ENCODE data around the gene SEPTIN12.
A peak's percentile ranks its signal among the peaks of the same experiment; 100 is the strongest.

The SEPTIN12 gene

GRCh38 chr16:4783251-4783950 lies 4.7 kb downstream of the SEPTIN12 start:
- no peak for DNase-seq

- no peak for DNase-seq
These were observed 7.9 kb downstream of the SEPTIN12 start for GRCh38 chr16:4780235-4780634.

GRCh38 chr16:4778050-4778392 lies 10.1 kb downstream of the SEPTIN12 start:
- DNase-seq: no peak

GRCh38 chr16:4777339-4778049 lies 10.7 kb downstream of the SEPTIN12 start:
- DNase-seq: no peak

GRCh38 chr16:4776141-4776705 lies 11.9 kb downstream of the SEPTIN12 start:
- no peak for DNase-seq

GRCh38 chr16:4775005-4775404 lies 13.1 kb downstream of the SEPTIN12 start:
- no peak for DNase-seq

GRCh38 chr16:4772351-4772750 lies 15.8 kb downstream of the SEPTIN12 start:
- no peak for DNase-seq

- no peak for DNase-seq
These were observed 16.5 kb downstream of the SEPTIN12 start for GRCh38 chr16:4771646-4772045.

- DNase-seq: no peak
These were observed 18.9 kb downstream of the SEPTIN12 start for GRCh38 chr16:4769306-4769638.

GRCh38 chr16:4768549-4769305 lies 19.4 kb downstream of the SEPTIN12 start:
- DNase-seq: peak; percentile 85

GRCh38 chr16:4767872-4768548 lies 20.1 kb downstream of the SEPTIN12 start:
- no peak for DNase-seq

GRCh38 chr16:4766875-4767628 lies 21.1 kb downstream of the SEPTIN12 start, which contains the start of gene ZNF500:
Gene ZNF500, minus strand, starts transcription at chr16:4767162. Its CDS starts 1,184 bp downstream, at chr16:4765978.
- peak; percentile 86 for DNase-seq

- DNase-seq: no peak
These were observed 22.4 kb downstream of the SEPTIN12 start for GRCh38 chr16:4765511-4766474.

GRCh38 chr16:4763791-4764190 lies 24.4 kb downstream of the SEPTIN12 start:
- no peak for DNase-seq

GRCh38 chr16:4762205-4762604 lies 25.9 kb downstream of the SEPTIN12 start:
- no peak for DNase-seq

GRCh38 chr16:4760221-4760910 lies 27.8 kb downstream of the SEPTIN12 start:
- DNase-seq: no peak

- no peak for DNase-seq
These were observed 32.5 kb downstream of the SEPTIN12 start for GRCh38 chr16:4755687-4756086.

GRCh38 chr16:4754865-4755264 lies 33.3 kb downstream of the SEPTIN12 start:
- no peak for DNase-seq

- DNase-seq: no peak
These were observed 34.9 kb downstream of the SEPTIN12 start for GRCh38 chr16:4753227-4753626.

GRCh38 chr16:4752351-4753100 lies 35.6 kb downstream of the SEPTIN12 start:
- DNase-seq: no peak
